Heart left ventricle (tissue), 16 donors: ENCODE measurements around the gene WDR6. TPM values are rescaled to one million over a fixed set of nuclear protein-coding genes. Genes with fewer than 3 reads are reported as not detected.

ENCODE experiments used
- ATAC-seq, 4 donors: fragments of 200-7000 bp; cut with Tn5 transposase; one replicate each; pipeline ENCODE4 v1.9.1; 2020 to 2022; ENCODE audit warnings: moderate library complexity in 4 of 4, mild to moderate bottlenecking in 3 of 4, moderate number of reproducible peaks in 1 of 4
- DNase-seq, 5 donors: peaks; one replicate each; pipeline ENCODE4 v3.0.0-alpha.2; 2020
- H3K27ac ChIP-seq, 12 donors: fragments of 200-600 bp; sonication (generic) in 4 of 12; one replicate each; pipeline versions ENCODE4 v1.5.0 to v1.8.0; 2016 to 2022; ENCODE audit warnings: mild to moderate bottlenecking in 2 of 12
- H3K27me3 ChIP-seq, 9 donors: fragments of 200-600 bp; sonication (generic) in 2 of 9; one replicate each; pipeline versions ENCODE4 v1.5.1 to v1.8.0; 2016 to 2022; ENCODE audit warnings: mild to moderate bottlenecking in 3 of 9
- H3K36me3 ChIP-seq, 9 donors: fragments of 200-600 bp; sonication (generic) in 2 of 9; one replicate each; pipeline versions ENCODE4 v1.5.0 to v1.8.0; 2018 to 2022; ENCODE audit warnings: mild to moderate bottlenecking in 2 of 9
- H3K4me1 ChIP-seq, 12 donors: fragments of 200-600 bp; sonication (generic) in 4 of 12; one replicate each; pipeline versions ENCODE4 v1.5.0 to v1.8.0; 2016 to 2022; ENCODE audit warnings: mild to moderate bottlenecking in 3 of 12
- H3K4me3 ChIP-seq, 12 donors: fragments of 200-600 bp; sonication (generic) in 4 of 12; one replicate each; pipeline versions ENCODE4 v1.5.0 to v1.8.0; 2017 to 2022; ENCODE audit warnings: mild to moderate bottlenecking in 9 of 12, moderate library complexity in 4 of 12
- H3K9me3 ChIP-seq, 12 donors: fragments of 200-600 bp; sonication (generic) in 4 of 12; one replicate each; pipeline versions ENCODE4 v1.5.0 to v1.8.0; 2016 to 2022; ENCODE audit warnings: mild to moderate bottlenecking in 1 of 12
- CTCF ChIP-seq, 12 donors: fragments of 200-600 bp; sonication (generic) in 4 of 12; IDR thresholded peaks; one replicate each; pipeline versions ENCODE4 v1.5.0 to v1.8.0; 2018 to 2022; ENCODE audit warnings: antibody characterized with exemption in 12 of 12, mild to moderate bottlenecking in 5 of 12
- POLR2A ChIP-seq, 2 donors: fragments of 450-650 bp; IDR thresholded peaks; one replicate each; pipeline ENCODE4 v1.6.1; 2017; ENCODE audit warnings: antibody characterized with exemption in 2 of 2, mild to moderate bottlenecking in 2 of 2, moderate library complexity in 2 of 2
- WGBS, 4 donors: extraction: QIAGEN DNeasy Blood & Tissue Kit in 2 of 4; methylation state at CpG; one replicate each; pipeline versions ENCODE4 v1.1.5 to v1.1.7; 2013 to 2018; 5-methylcytosine and 5-hydroxymethylcytosine counted together
- intact Hi-C, 10 donors: fragments of 100-400 bp; cut with DNase I; formaldehyde crosslinking; loops; one replicate each; pipeline versions ENCODE4 v1.11.1 to v1.14.2; 2022
- polyA plus RNA-seq, 2 donors: library from polyadenylated mRNA; stranded (reverse); fragments of 200-250 nt; gene quantifications; one replicate each; pipeline ENCODE4 v1.2.3, GENCODE V29; 2013
- total RNA-seq, 9 donors: library from RNA; depleted of rRNA in 2 of 9; stranded (reverse); fragments of >200 nt in 2 of 9; fragmentation: NEBNext Ultra II Directional in 3 of 9; extraction: Animal tissue kit (Norgen Biotek cat#: 25700) in 3 of 9; gene quantifications; one replicate each; pipeline versions ENCODE4 v1.1.0 to v1.2.4, GENCODE V29; 2016 to 2023
- donor health status: ischemic (EF 13 %, LVEDD 7.1; RV severe dilation, severe dysfunction).
- donor health status: healthy with polysubstance abuse.
- donor health status: DM: no; HTN: yes; CAD: no.
- donor health status: DM: no; HTN: no; CAD: no.
- donor health status: ischemic (EF 25% LVEDD 6.9; RV normal size, moderate dysfunction).
- donor health status: ischemic (EF 25% LVEDD 5.7; RV mildly dilated, moderate dysfunction).
- donor health status: healthy.
- donor health status: DM: yes; HTN: yes; CAD: no.
- donor health status: ischemic (EF 35%, LVEDD 5.7; RV mildly dilated, moderate dysfunction).
- donor health status: nonischemic (EF 11% LVEDD 7.7; RV severe dilation, severe dysfunction).
- donor health status: DM: yes; HTN: yes; CAD: no.
- donor health status: PGD.
- donor health status: ischemic (EF 29% LVEDD 5.4; RV normal size, mild dysfunction).
- donor health status: nonischemic (EF 23%, LVEDD 6.1; RV moderate dilation, normal function).

WDR6 gene
- total and polyA plus RNA-seq, 11 donors, result 56.2 to 91.2 (median 77.9) TPM

- no peak for DNase-seq
- peaks cover 0 to 82% (median 74%) of the 10 kb centered on the region in 9 donors for H3K36me3 ChIP-seq
- TF ChIP-seq CTCF (IDR thresholded peaks at IDR 0.05), result no peak
- no peak for TF ChIP-seq POLR2A (IDR thresholded peaks at IDR 0.05)
- 1 to 2% (median 2%) methylated on average over 7 of the region's 7 CpGs for WGBS, 4 donors
- H3K4me1 ChIP-seq, result peaks cover 3 to 46% (median 17%) of the 10 kb centered on the region in 12 donors
- H3K4me3 ChIP-seq, result peak overlapping the region in 11 of 12 donors; percentile 53 to 85 (median 70)
- H3K9me3 ChIP-seq, result no peaks in the 10 kb centered on the region
- ATAC-seq, result no peak
- intact Hi-C loops, result loop anchor here in 2 of 10 donors (5.0 to 10.0 kb wide), 2 partner anchors 63 to 65 kb away; partner anchors contain the start of gene QRICH1 (in 2 of the 2)
- H3K27me3 ChIP-seq, result no peaks in the 10 kb centered on the region
- H3K27ac ChIP-seq, result peak overlapping the region; percentile 30 to 98 (median 91)
These were observed 22.3 kb downstream of the WDR6 start for GRCh38 chr3:49029563-49029884.

GRCh38 chr3:49030321-49030720 is 23.1 kb downstream of the WDR6 start:
- DNase-seq, result no peak
- TF ChIP-seq CTCF (IDR thresholded peaks at IDR 0.05), result no peak
- TF ChIP-seq POLR2A (IDR thresholded peaks at IDR 0.05), result no peak
- peak overlapping the region in 2 of 12 donors; percentile 91 to 98 for H3K27ac ChIP-seq
- peaks cover 3 to 39% (median 16%) of the 10 kb centered on the region in 12 donors for H3K4me1 ChIP-seq
- no peaks in the 10 kb centered on the region for H3K27me3 ChIP-seq
- ATAC-seq, result no peak
- H3K4me3 ChIP-seq, result no peak overlapping the region
- H3K36me3 ChIP-seq, result peaks cover 0 to 82% (median 74%) of the 10 kb centered on the region in 9 donors
- intact Hi-C loops, result no loop called here
- 83 to 87% (median 86%) methylated on average over 6 of the region's 6 CpGs for WGBS, 4 donors
- no peaks in the 10 kb centered on the region for H3K9me3 ChIP-seq

- H3K27ac ChIP-seq, result no peak overlapping the region
- no peaks in the 10 kb centered on the region for H3K27me3 ChIP-seq
- H3K4me1 ChIP-seq, result peaks cover 3 to 28% (median 14%) of the 10 kb centered on the region in 12 donors
- no peak overlapping the region for H3K4me3 ChIP-seq
- H3K9me3 ChIP-seq, result no peaks in the 10 kb centered on the region
- no peak for ATAC-seq
- no peak for DNase-seq
- WGBS, 4 donors, result 87 to 92% (median 91%) methylated on average over 6 of the region's 6 CpGs
- intact Hi-C loops, result no loop called here
- peaks cover 3 to 82% (median 77%) of the 10 kb centered on the region in 9 donors for H3K36me3 ChIP-seq
- no peak for TF ChIP-seq CTCF (IDR thresholded peaks at IDR 0.05)
- TF ChIP-seq POLR2A (IDR thresholded peaks at IDR 0.05), result no peak
These were observed 25.6 kb downstream of the WDR6 start for GRCh38 chr3:49032646-49033304.

GRCh38 chr3:49034650-49035049 is 27.5 kb downstream of the WDR6 start:
- Histone ChIP-seq H3K9me3 (no peaks in the 10 kb centered on the region), H3K4me3 (no peak overlapping the region), H3K36me3 (peaks cover 3 to 99% (median 96%) of the 10 kb centered on the region in 9 donors), H3K4me1 (peaks cover 0 to 11% (median under 1%) of the 10 kb centered on the region in 12 donors), H3K27ac (peak overlapping the region in 1 of 12 donors; percentile 7), H3K27me3 (no peaks in the 10 kb centered on the region)
- DNase-seq (no peak), ATAC-seq (no peak)
- intact Hi-C loops, result no loop called here
- 90 to 94% (median 93%) methylated on average over 2 of the region's 2 CpGs for WGBS, 4 donors
- TF ChIP-seq CTCF (IDR thresholded peaks at IDR 0.05), result no peak
- no peak for TF ChIP-seq POLR2A (IDR thresholded peaks at IDR 0.05)
